ENCODE data around the gene ASTN2. TPM values are rescaled to one million over a fixed set of nuclear protein-coding genes. Genes with fewer than 3 reads are reported as not detected.
"Not testable (repeated sequence)": the region's sequence is repeated elsewhere in the genome, so short reads cannot be mapped to it uniquely, and the experiment has no call there.

ASTN2 gene
- total RNA-seq, 4 donors from 2014 or later, result 0.94 to 5.6 (median 3.7) TPM

GRCh38 chr9:116464423-116464822 lies 950.4 kb downstream of the ASTN2 start:
- no peak for TF ChIP-seq CTCF (IDR thresholded peaks at IDR 0.05)
- TF ChIP-seq POLR2A (IDR thresholded peaks at IDR 0.05), result no peak
- no peak overlapping the region for H3K27ac ChIP-seq
- intact Hi-C loops (cut with DNase I), result no loop called here
- no peaks in the 10 kb centered on the region for H3K36me3 ChIP-seq
- no peaks in the 10 kb centered on the region for H3K4me1 ChIP-seq
- H3K27me3 ChIP-seq, result no peaks in the 10 kb centered on the region
- H3K4me3 ChIP-seq (replicated peaks in 1 of 3), result no peak overlapping the region
- DNase-seq, result no peak
- H3K9me3 ChIP-seq, result no peaks in the 10 kb centered on the region

DNA sequence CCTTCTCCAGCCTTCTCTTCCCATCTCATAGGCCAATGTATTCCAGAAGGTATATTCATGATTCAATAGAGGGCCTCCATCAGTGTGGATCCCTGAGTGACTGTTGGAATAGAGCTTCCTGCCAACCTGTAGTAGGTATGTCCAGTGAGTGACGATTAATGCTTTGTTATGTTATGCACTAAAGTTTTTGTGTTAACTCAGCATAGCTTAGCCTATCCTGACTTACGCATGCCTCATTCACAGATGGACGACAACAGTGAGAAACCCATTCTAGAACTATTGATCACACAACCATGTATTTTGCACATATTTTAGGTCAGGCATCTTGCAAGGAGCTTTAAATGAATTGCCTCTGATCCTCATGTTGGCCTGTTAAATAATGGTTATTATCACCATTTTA lies 953.2 kb downstream of the ASTN2 start:
- Histone ChIP-seq H3K27ac (no peak overlapping the region), H3K27me3 (no peaks in the 10 kb centered on the region), H3K36me3 (no peaks in the 10 kb centered on the region), H3K4me3 (replicated peaks in 1 of 3) (no peak overlapping the region), H3K9me3 (no peaks in the 10 kb centered on the region), H3K4me1 (no peaks in the 10 kb centered on the region)
- WGBS, 2 donors, result 97 to 100% methylated on average over 3 of the region's 3 CpGs
- no peak for DNase-seq
- intact Hi-C loops (cut with DNase I), result no loop called here
- no peak for TF ChIP-seq POLR2A (IDR thresholded peaks at IDR 0.05)
- TF ChIP-seq CTCF (IDR thresholded peaks at IDR 0.05), result no peak

DNA sequence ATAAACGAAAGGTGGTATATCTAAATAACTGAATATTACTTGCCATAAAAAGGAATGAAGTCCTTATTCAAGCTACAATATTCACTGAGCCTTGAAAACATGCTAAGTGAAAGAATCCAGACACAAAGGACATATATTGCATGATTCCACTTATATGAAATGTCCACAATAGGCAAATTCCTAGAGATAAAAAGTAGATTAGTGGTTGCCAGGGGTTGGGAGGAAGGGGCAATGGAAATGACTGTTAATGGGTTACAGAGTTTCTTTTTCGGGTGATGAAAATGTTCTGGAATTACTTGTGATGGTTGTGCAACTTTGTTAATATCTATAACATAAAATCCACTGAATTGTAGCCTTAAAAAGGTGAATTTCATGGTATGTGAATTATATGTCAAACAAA lies 954.8 kb downstream of the ASTN2 start:
- no peak overlapping the region for H3K27ac ChIP-seq
- no peaks in the 10 kb centered on the region for H3K4me1 ChIP-seq
- H3K36me3 ChIP-seq, result no peaks in the 10 kb centered on the region
- no peak overlapping the region for H3K4me3 ChIP-seq (replicated peaks in 1 of 3)
- intact Hi-C loops (cut with DNase I), result no loop called here
- no peak for TF ChIP-seq CTCF (IDR thresholded peaks at IDR 0.05)
- DNase-seq, result no peak
- 89 to 94% methylated on average over 2 of the region's 2 CpGs for WGBS, 2 donors
- H3K27me3 ChIP-seq, result no peaks in the 10 kb centered on the region
- no peaks in the 10 kb centered on the region for H3K9me3 ChIP-seq

DNA sequence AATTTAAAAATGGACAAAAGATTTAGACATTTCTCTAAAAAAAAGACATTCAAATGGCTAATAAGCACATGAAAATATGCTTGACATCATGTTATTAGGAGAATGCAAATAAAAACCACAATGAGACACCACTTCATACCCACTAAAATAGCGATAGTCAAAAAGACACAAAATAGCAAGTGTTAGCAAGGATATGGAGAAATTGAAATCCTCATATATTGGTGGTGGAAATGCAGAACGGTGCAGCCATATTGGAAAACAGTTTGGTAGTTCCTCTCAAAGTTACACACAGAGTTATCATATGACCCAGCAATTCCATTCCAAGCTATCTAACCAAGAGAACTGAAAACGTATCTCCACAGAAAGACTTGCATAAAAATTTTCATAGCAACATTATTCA lies 955.3 kb downstream of the ASTN2 start:
- no peaks in the 10 kb centered on the region for H3K4me1 ChIP-seq
- no peak for DNase-seq
- H3K4me3 ChIP-seq (replicated peaks in 1 of 3), result no peak overlapping the region
- H3K9me3 ChIP-seq, result no peaks in the 10 kb centered on the region
- H3K36me3 ChIP-seq, result no peaks in the 10 kb centered on the region
- WGBS, 2 donors, result 89 to 95% methylated on average over 3 of the region's 3 CpGs
- H3K27me3 ChIP-seq, result no peaks in the 10 kb centered on the region
- H3K27ac ChIP-seq, result no peak overlapping the region
- no peak for TF ChIP-seq POLR2A (IDR thresholded peaks at IDR 0.05)
- TF ChIP-seq CTCF (IDR thresholded peaks at IDR 0.05), result no peak
- intact Hi-C loops (cut with DNase I), result no loop called here

DNA sequence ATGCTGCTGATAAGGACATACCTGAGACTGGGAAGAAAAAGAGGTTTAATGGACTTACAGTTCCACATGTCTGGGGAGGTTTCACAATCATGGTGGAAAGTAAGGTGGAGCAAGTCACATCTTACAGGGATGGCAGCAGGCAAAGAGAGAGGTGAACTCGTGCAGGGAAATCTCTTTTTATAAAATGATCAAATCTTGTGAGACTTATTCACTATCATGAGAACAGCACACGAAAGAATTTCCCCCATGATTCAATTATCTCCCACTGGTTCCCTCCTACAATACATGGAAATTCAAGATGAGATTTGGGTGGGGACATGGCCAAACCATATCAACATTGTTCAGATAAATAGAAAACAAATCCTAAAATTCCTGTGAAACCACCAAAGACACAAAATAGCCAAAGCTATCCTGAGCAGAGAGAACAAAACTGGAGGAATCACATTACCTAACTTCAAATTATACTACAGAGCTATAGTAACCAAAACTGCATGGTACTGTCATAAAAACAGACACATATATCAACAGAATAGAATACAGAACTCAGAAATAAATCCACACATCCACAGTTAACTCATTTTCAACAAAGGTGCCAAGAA lies 958.3 kb downstream of the ASTN2 start:
- no peaks in the 10 kb centered on the region for H3K27me3 ChIP-seq
- no peaks in the 10 kb centered on the region for H3K9me3 ChIP-seq
- no peak for DNase-seq
- H3K4me3 ChIP-seq (replicated peaks in 1 of 3), result no peak overlapping the region
- H3K36me3 ChIP-seq, result no peaks in the 10 kb centered on the region
- intact Hi-C loops (cut with DNase I), result no loop called here
- H3K4me1 ChIP-seq, result no peaks in the 10 kb centered on the region
- 92 to 94% methylated on average over 2 of the region's 2 CpGs for WGBS, 2 donors
- H3K27ac ChIP-seq, result no peak overlapping the region
- TF ChIP-seq POLR2A (IDR thresholded peaks at IDR 0.05) (no peak), CTCF (IDR thresholded peaks at IDR 0.05) (no peak)

- H3K4me1 ChIP-seq; H3K4me3 ChIP-seq (replicated peaks in 1 of 3); H3K9me3 ChIP-seq; H3K36me3 ChIP-seq; DNase-seq; intact Hi-C loops (cut with DNase I); H3K27ac ChIP-seq; H3K27me3 ChIP-seq: not testable (repeated sequence)
- 98% methylated on average over 4 of the region's 4 CpGs for WGBS, 2 donors
Measured at GRCh38 chr9:116454539-116454938, 960.3 kb downstream of the ASTN2 start.

All from thyroid gland (tissue), 4 donors.